Ramos (cell line): ENCODE results near the gene THEM4.
"Not testable (repeated sequence)": the region's sequence is repeated elsewhere in the genome, so short reads cannot be mapped to it uniquely, and the experiment has no call there.

ENCODE experiments used
- in situ Hi-C: fragments of 300-500 bp; cut with MboI; formaldehyde crosslinking; loops from one replicate; pipeline ENCODE4 v1.14.3; 2022; ENCODE audit warnings: low sequenced_read_pairs; ENCODE audit not compliant: unreplicated experiment

THEM4 gene

GRCh38 chr1:151900804-151901203 is 8.5 kb downstream of the THEM4 start:
- in situ Hi-C loops = not testable (repeated sequence)

GRCh38 chr1:151898519-151898991 is 10.8 kb downstream of the THEM4 start:
- in situ Hi-C loops = no loop called here

- in situ Hi-C loops = no loop called here
Measured at GRCh38 chr1:151897991-151898431, 11.3 kb downstream of the THEM4 start.

GRCh38 chr1:151893176-151893924 is 16.0 kb downstream of the THEM4 start:
- in situ Hi-C loops = no loop called here

- in situ Hi-C loops = no loop called here
Measured at GRCh38 chr1:151892190-151892589, 17.1 kb downstream of the THEM4 start.

GRCh38 chr1:151891512-151891911 is 17.8 kb downstream of the THEM4 start:
- in situ Hi-C loops = no loop called here

GRCh38 chr1:151888972-151889570 is 20.2 kb downstream of the THEM4 start:
- in situ Hi-C loops = loop anchor here (5.0 kb wide), 1 partner anchor 108 kb away; no protein-coding TSS in a partner anchor

- in situ Hi-C loops = loop anchor here (5.0 kb wide), 1 partner anchor 110 kb away; no protein-coding TSS in a partner anchor
Measured at GRCh38 chr1:151887028-151887427, 22.3 kb downstream of the THEM4 start.

GRCh38 chr1:151885479-151885878 is 23.8 kb downstream of the THEM4 start:
- in situ Hi-C loops = loop anchor here (5.0 kb wide), 1 partner anchor 112 kb away; no protein-coding TSS in a partner anchor

GRCh38 chr1:151884879-151885278 is 24.4 kb downstream of the THEM4 start:
- in situ Hi-C loops = loop anchor here (5.0 kb wide), 1 partner anchor 112 kb away; no protein-coding TSS in a partner anchor

GRCh38 chr1:151884445-151884844 is 24.9 kb downstream of the THEM4 start:
- in situ Hi-C loops = not testable (repeated sequence)

GRCh38 chr1:151883898-151884297 is 25.4 kb downstream of the THEM4 start:
- in situ Hi-C loops = not testable (repeated sequence)

- in situ Hi-C loops = not testable (repeated sequence)
Measured at GRCh38 chr1:151882918-151883317, 26.4 kb downstream of the THEM4 start.

GRCh38 chr1:151882466-151882865 is 26.8 kb downstream of the THEM4 start:
- in situ Hi-C loops = no loop called here

GRCh38 chr1:151881479-151881878 is 27.8 kb downstream of the THEM4 start:
- in situ Hi-C loops = no loop called here

- in situ Hi-C loops = no loop called here
Measured at GRCh38 chr1:151875419-151876097, 33.8 kb downstream of the THEM4 start.

GRCh38 chr1:151872776-151873175 is 36.5 kb downstream of the THEM4 start:
- in situ Hi-C loops = not testable (repeated sequence)

GRCh38 chr1:151871284-151872030 is 37.9 kb downstream of the THEM4 start:
- in situ Hi-C loops = no loop called here

GRCh38 chr1:151868486-151868885 is 40.8 kb downstream of the THEM4 start:
- in situ Hi-C loops = no loop called here

- in situ Hi-C loops = no loop called here
Measured at GRCh38 chr1:151867765-151868411, 41.4 kb downstream of the THEM4 start.
